ENCODE measurements around the gene VSIG8.

VSIG8 gene

DNA sequence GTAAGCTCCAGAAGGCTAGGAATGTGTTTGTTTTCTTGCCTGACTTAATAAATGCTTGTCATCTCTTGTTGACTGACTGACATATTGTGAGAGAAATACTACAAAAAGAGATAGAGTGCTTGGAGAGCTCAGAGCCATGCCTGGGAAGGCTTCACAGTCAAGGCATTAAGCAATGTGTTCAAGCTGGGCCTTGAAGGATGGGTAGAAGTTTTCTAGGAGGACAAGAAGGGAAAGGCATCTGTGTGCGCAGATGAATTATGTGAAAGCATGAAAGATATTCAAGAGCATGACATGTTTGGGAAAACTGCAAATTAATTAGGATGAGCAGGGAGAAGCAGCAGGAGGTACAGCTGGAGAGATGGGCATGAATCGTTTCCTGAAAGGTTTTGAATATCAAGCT lies 30.1 kb downstream of the VSIG8 start:
- Histone ChIP-seq H3K36me3 (ENCODE audit: control insufficient read depth, insufficient read depth, low read length) (no peaks in the 10 kb centered on the region), H3K4me3 (ENCODE audit: insufficient read depth, low read depth, low read length, poor library complexity, severe bottlenecking) (no peak overlapping the region), H3K9me3 (ENCODE audit: control insufficient read depth, low read length) (no peaks in the 10 kb centered on the region), H3K27ac (ENCODE audit: insufficient read depth, low read length, poor library complexity, severe bottlenecking) (no peak overlapping the region), H3K27me3 (replicated peaks; ENCODE audit: control insufficient read depth, insufficient read depth, low read length, poor library complexity, severe bottlenecking) (no peaks in the 10 kb centered on the region), H3K4me1 (ENCODE audit: control insufficient read depth, insufficient read depth, low read length, poor library complexity, severe bottlenecking) (no peaks in the 10 kb centered on the region)
- DNase-seq: no peak

DNA sequence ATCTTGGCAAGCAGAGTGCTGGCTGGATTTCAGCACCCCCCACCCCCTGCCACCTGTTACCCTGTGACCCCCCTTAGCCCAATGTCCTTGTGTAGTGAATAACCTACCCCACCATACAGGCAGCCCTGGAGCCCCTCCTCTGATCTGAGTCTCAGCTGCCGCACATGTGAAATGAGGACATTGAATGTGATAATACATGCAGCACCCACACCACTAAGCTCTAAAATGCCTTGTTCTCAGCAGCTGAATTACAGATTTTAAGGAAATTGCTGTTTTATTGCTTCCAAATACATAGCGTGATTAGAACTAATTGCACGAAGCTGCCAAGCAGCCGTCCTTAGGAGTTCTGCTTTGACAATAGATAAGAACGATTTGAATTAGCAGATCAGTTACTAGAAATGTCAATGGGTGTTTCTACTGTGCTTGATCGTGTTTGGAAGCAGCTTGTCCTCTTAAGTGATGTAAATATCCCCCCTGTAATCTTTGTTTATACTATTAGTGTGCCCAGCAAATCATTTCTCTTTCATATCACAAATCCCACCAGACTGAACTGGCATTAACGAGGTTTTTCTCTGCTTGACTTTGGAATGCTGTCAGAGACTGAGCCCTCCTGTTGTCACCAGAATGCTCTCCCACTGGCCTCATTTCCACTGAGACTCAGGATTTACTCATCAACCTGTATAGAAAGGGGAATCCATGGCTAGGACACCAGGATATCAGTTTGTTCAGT lies 30.9 kb downstream of the VSIG8 start:
- H3K27ac ChIP-seq (ENCODE audit: insufficient read depth, low read length, poor library complexity, severe bottlenecking): no peak overlapping the region
- DNase-seq: no peak
- no peaks in the 10 kb centered on the region for H3K27me3 ChIP-seq (replicated peaks; ENCODE audit: control insufficient read depth, insufficient read depth, low read length, poor library complexity, severe bottlenecking)
- peaks cover 3% of the 10 kb centered on the region for H3K4me1 ChIP-seq (ENCODE audit: control insufficient read depth, insufficient read depth, low read length, poor library complexity, severe bottlenecking)
- no peaks in the 10 kb centered on the region for H3K36me3 ChIP-seq (ENCODE audit: control insufficient read depth, insufficient read depth, low read length)
- H3K4me3 ChIP-seq (ENCODE audit: insufficient read depth, low read depth, low read length, poor library complexity, severe bottlenecking): no peak overlapping the region
- no peaks in the 10 kb centered on the region for H3K9me3 ChIP-seq (ENCODE audit: control insufficient read depth, low read length)

DNA sequence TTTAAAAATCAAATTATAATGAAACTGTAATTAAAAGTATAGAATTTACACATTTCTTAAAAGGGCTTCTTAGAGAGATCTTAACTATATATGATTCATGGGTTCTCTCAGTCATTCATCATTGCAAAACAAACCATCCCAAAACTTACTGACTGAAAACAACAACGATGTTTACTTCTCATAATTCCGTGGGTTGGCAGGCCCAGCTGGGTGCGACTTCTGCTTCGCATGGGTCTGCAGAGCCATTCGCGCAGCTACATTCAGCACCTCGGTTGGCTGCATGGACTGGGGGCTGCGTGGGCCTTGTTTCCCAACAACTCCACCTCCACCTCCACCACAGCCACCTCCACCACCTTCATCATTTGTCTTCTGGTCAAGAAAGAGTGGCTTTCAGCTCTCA lies 31.7 kb downstream of the VSIG8 start:
- no peaks in the 10 kb centered on the region for H3K9me3 ChIP-seq (ENCODE audit: control insufficient read depth, low read length)
- DNase-seq: no peak
- H3K4me3 ChIP-seq (ENCODE audit: insufficient read depth, low read depth, low read length, poor library complexity, severe bottlenecking): no peak overlapping the region
- H3K4me1 ChIP-seq (ENCODE audit: control insufficient read depth, insufficient read depth, low read length, poor library complexity, severe bottlenecking): peaks cover 12% of the 10 kb centered on the region
- H3K27me3 ChIP-seq (replicated peaks; ENCODE audit: control insufficient read depth, insufficient read depth, low read length, poor library complexity, severe bottlenecking): no peaks in the 10 kb centered on the region
- H3K36me3 ChIP-seq (ENCODE audit: control insufficient read depth, insufficient read depth, low read length): no peaks in the 10 kb centered on the region
- no peak overlapping the region for H3K27ac ChIP-seq (ENCODE audit: insufficient read depth, low read length, poor library complexity, severe bottlenecking)

DNA sequence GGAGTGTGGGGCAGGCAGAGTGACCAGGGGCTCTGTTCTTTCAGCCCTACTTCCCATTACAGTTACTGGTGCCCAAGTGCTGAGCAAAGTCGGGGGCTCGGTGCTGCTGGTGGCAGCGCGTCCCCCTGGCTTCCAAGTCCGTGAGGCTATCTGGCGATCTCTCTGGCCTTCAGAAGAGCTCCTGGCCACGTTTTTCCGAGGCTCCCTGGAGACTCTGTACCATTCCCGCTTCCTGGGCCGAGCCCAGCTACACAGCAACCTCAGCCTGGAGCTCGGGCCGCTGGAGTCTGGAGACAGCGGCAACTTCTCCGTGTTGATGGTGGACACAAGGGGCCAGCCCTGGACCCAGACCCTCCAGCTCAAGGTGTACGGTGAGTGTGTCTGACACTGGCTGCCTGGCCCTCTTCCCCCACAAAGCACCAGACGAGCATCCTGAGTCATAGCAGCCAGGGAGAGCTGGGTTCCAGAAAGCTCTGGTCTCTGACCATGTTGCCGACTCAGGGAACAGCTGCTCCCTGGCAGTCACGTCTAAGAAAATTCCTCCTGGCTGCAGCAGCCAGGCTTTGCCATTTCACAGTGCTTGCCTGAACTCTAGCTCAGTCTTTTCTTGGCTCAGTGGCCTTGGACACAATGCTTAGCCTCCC lies 32.5 kb downstream of the VSIG8 start:
- Histone ChIP-seq H3K4me3 (ENCODE audit: insufficient read depth, low read depth, low read length, poor library complexity, severe bottlenecking) (no peak overlapping the region), H3K27ac (ENCODE audit: insufficient read depth, low read length, poor library complexity, severe bottlenecking) (no peak overlapping the region), H3K4me1 (ENCODE audit: control insufficient read depth, insufficient read depth, low read length, poor library complexity, severe bottlenecking) (peaks cover 12% of the 10 kb centered on the region), H3K27me3 (replicated peaks; ENCODE audit: control insufficient read depth, insufficient read depth, low read length, poor library complexity, severe bottlenecking) (no peaks in the 10 kb centered on the region), H3K9me3 (ENCODE audit: control insufficient read depth, low read length) (no peaks in the 10 kb centered on the region), H3K36me3 (ENCODE audit: control insufficient read depth, insufficient read depth, low read length) (no peaks in the 10 kb centered on the region)
- no peak for DNase-seq

DNA sequence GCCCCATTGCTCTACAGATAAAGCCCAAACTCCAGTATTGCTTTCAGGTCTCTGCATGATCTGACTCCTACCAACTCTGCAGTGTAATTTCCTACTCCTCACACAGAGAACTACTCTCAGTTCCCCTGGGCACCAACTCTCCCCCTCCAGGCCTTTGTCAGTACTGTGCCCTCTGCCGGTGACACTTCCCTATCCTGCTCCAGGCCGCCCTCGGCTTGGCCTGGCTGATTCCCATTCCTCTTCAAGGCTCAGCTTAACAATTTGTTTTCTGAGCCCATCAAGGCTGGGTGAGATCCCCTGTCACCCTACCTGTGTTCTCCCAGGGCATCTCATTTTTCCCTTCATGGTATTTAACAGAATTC lies 33.2 kb downstream of the VSIG8 start:
- H3K4me1 ChIP-seq (ENCODE audit: control insufficient read depth, insufficient read depth, low read length, poor library complexity, severe bottlenecking): peaks cover 12% of the 10 kb centered on the region
- no peak for DNase-seq
- no peak overlapping the region for H3K4me3 ChIP-seq (ENCODE audit: insufficient read depth, low read depth, low read length, poor library complexity, severe bottlenecking)
- no peaks in the 10 kb centered on the region for H3K27me3 ChIP-seq (replicated peaks; ENCODE audit: control insufficient read depth, insufficient read depth, low read length, poor library complexity, severe bottlenecking)
- H3K36me3 ChIP-seq (ENCODE audit: control insufficient read depth, insufficient read depth, low read length): no peaks in the 10 kb centered on the region
- no peak overlapping the region for H3K27ac ChIP-seq (ENCODE audit: insufficient read depth, low read length, poor library complexity, severe bottlenecking)
- H3K9me3 ChIP-seq (ENCODE audit: control insufficient read depth, low read length): no peaks in the 10 kb centered on the region

DNA sequence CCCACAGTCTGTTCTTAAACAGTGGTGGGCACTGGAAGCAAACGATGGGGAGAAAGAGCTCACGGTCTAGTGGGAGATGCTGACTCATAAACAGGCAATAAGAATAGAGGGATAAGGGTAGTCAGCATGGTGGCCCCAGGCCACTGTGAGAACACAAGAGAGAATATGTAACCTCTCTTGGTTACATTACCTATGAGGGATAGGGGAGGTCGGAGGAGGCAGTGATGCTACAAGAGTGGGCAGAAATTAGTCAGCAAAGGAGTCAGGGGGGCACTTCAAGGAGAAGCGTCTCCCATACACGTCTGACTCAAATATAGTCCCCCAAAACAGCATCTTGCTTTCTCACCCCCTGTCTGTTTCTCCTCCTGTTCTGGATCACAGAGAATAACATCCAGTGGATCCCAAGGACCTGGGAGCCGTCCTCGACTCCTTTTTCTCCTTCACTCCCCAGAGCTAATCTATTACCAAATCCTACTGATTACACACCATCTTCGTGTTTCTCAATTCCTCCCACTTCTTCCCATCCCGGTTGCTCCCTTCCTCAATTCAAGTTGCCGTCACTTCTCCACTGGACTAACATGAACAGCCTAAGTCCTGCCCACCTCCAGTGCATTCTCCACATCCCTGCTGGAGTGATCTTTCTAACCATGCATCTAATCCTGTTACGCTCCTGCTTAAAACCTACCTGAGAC lies 33.7 kb downstream of the VSIG8 start:
- Histone ChIP-seq H3K27ac (ENCODE audit: insufficient read depth, low read length, poor library complexity, severe bottlenecking) (no peak overlapping the region), H3K4me3 (ENCODE audit: insufficient read depth, low read depth, low read length, poor library complexity, severe bottlenecking) (no peak overlapping the region), H3K36me3 (ENCODE audit: control insufficient read depth, insufficient read depth, low read length) (no peaks in the 10 kb centered on the region), H3K4me1 (ENCODE audit: control insufficient read depth, insufficient read depth, low read length, poor library complexity, severe bottlenecking) (peaks cover 12% of the 10 kb centered on the region), H3K27me3 (replicated peaks; ENCODE audit: control insufficient read depth, insufficient read depth, low read length, poor library complexity, severe bottlenecking) (no peaks in the 10 kb centered on the region), H3K9me3 (ENCODE audit: control insufficient read depth, low read length) (no peaks in the 10 kb centered on the region)
- no peak for DNase-seq

DNA sequence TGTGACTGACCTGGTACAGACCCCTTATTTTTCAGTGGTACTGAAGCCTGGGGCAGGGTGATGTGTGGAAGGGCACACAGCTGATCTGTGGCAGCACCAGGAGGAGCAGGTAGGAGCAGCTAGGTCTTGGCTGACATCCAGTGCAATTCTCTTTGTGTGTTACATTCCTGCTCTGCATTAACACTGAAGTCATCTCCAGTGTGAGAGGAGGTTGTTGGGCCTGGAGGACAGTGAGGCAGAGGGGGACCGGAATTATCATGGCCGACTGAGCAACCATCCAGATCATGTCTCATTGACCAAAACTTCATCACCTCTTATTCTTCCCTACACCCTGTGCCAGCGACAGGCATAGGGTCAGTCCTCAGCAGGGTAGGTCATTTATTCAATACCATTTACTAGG lies 34.3 kb downstream of the VSIG8 start:
- no peak overlapping the region for H3K27ac ChIP-seq (ENCODE audit: insufficient read depth, low read length, poor library complexity, severe bottlenecking)
- H3K9me3 ChIP-seq (ENCODE audit: control insufficient read depth, low read length): no peaks in the 10 kb centered on the region
- peaks cover 12% of the 10 kb centered on the region for H3K4me1 ChIP-seq (ENCODE audit: control insufficient read depth, insufficient read depth, low read length, poor library complexity, severe bottlenecking)
- no peak for DNase-seq
- no peak overlapping the region for H3K4me3 ChIP-seq (ENCODE audit: insufficient read depth, low read depth, low read length, poor library complexity, severe bottlenecking)
- no peaks in the 10 kb centered on the region for H3K27me3 ChIP-seq (replicated peaks; ENCODE audit: control insufficient read depth, insufficient read depth, low read length, poor library complexity, severe bottlenecking)
- H3K36me3 ChIP-seq (ENCODE audit: control insufficient read depth, insufficient read depth, low read length): no peaks in the 10 kb centered on the region

DNA sequence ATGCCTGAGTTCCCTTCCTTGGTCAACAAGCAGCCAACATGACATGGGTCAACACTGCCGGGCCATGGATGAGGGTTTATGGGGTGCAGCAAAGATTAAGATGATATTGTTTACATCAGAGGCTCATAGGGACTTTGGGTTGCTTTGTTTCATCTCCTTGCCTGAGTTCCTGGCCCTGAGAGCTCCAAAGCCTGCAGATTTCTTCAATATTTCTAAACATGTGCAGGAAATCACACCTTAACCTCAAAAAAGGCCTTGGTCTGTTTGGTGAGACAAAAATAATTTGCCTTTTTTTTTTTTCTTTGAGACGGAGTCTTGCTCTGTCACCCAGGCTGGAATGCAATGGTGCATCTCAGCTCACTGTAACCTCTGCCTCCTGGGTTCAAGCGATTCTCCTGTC lies 34.9 kb downstream of the VSIG8 start:
- no peak for DNase-seq
- no peak overlapping the region for H3K27ac ChIP-seq (ENCODE audit: insufficient read depth, low read length, poor library complexity, severe bottlenecking)

DNA sequence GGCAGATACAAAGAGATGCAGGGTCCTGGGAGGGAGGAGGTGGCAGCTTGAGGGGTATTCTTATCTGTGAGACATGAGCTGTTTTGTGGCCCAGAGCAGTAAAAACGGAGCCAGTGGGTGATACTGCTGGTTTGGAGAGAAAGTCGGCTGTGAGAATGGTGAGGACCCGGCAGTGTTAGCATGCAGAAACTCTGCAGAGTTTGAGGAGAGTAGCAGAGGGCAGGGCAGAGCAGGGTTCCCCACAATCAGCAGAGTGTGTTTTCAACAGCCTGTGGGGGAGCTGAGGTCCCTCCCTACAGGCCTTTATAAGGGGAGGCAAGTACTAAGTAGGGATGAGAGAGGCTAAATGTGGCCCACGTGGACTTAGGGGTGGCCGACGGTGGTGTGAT lies 35.4 kb downstream of the VSIG8 start:
- H3K27me3 ChIP-seq (replicated peaks; ENCODE audit: control insufficient read depth, insufficient read depth, low read length, poor library complexity, severe bottlenecking): no peaks in the 10 kb centered on the region
- no peak overlapping the region for H3K27ac ChIP-seq (ENCODE audit: insufficient read depth, low read length, poor library complexity, severe bottlenecking)
- H3K9me3 ChIP-seq (ENCODE audit: control insufficient read depth, low read length): no peaks in the 10 kb centered on the region
- H3K4me1 ChIP-seq (ENCODE audit: control insufficient read depth, insufficient read depth, low read length, poor library complexity, severe bottlenecking): peaks cover 12% of the 10 kb centered on the region
- H3K4me3 ChIP-seq (ENCODE audit: insufficient read depth, low read depth, low read length, poor library complexity, severe bottlenecking): no peak overlapping the region
- no peak for DNase-seq
- no peaks in the 10 kb centered on the region for H3K36me3 ChIP-seq (ENCODE audit: control insufficient read depth, insufficient read depth, low read length)

More for the DNA sequence above, 34.9 kb downstream of the VSIG8 start:
- H3K4me3 ChIP-seq (ENCODE audit: insufficient read depth, low read depth, low read length, poor library complexity, severe bottlenecking): no peak overlapping the region
- H3K9me3 ChIP-seq (ENCODE audit: control insufficient read depth, low read length): no peaks in the 10 kb centered on the region
- H3K4me1 ChIP-seq (ENCODE audit: control insufficient read depth, insufficient read depth, low read length, poor library complexity, severe bottlenecking): peaks cover 12% of the 10 kb centered on the region
- no peaks in the 10 kb centered on the region for H3K27me3 ChIP-seq (replicated peaks; ENCODE audit: control insufficient read depth, insufficient read depth, low read length, poor library complexity, severe bottlenecking)
- H3K36me3 ChIP-seq (ENCODE audit: control insufficient read depth, insufficient read depth, low read length): no peaks in the 10 kb centered on the region

DNA sequence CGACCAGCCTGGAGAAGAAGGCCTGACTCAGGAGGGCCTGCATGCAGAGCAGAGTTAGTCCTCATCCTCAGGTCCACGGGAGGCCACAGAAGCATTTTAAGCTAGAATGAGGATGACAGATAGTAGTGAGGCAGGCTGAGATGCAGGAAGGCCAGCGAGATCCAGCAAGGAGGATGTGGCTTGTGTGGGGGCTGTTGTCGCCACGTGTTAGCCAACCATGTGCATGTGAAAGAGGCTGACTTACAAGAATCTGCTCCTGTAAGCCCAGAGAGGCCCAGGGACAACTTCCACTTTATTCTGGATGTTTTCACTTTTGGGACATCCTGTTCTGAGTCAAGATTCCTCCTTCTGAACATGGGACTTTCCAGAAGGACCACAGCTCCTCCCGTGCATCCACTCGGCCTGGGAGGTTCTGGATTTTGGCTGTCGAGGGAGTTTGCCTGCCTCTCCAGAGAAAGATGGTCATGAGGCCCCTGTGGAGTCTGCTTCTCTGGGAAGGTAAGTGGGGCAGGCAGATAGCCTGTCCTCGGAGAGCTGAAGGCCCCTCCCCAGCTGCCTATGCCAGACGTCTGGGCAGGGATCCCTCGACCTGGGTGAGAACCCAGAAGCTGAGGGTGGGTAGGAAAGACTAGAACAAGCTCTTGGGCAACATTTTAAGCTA lies 35.9 kb downstream of the VSIG8 start, which contains the start of gene SLAMF8:
TSS of gene SLAMF8 (plus strand) at position 433 of the 661 bp plus-strand sequence. CDS start at position 459, 26 bp downstream.
- H3K9me3 ChIP-seq (ENCODE audit: control insufficient read depth, low read length): no peaks in the 10 kb centered on the region
- no peaks in the 10 kb centered on the region for H3K27me3 ChIP-seq (replicated peaks; ENCODE audit: control insufficient read depth, insufficient read depth, low read length, poor library complexity, severe bottlenecking)
- H3K36me3 ChIP-seq (ENCODE audit: control insufficient read depth, insufficient read depth, low read length): no peaks in the 10 kb centered on the region
- no peak within 1 kb of the TSS for H3K4me3 ChIP-seq (ENCODE audit: insufficient read depth, low read depth, low read length, poor library complexity, severe bottlenecking)
- peaks cover 12% of the 10 kb centered on the region for H3K4me1 ChIP-seq (ENCODE audit: control insufficient read depth, insufficient read depth, low read length, poor library complexity, severe bottlenecking)
- DNase-seq: peak in 2 of 3 donors; percentile 10 to 22
- no peak within 1 kb of the TSS for H3K27ac ChIP-seq (ENCODE audit: insufficient read depth, low read length, poor library complexity, severe bottlenecking)

All from effector memory CD4-positive, alpha-beta T cell (primary cell).